ENCODE data around the gene POLR2B.
A peak's percentile ranks its signal among the peaks of the same experiment; 100 is the strongest.
"Not testable (repeated sequence)": the region's sequence is repeated elsewhere in the genome, so short reads cannot be mapped to it uniquely, and the experiment has no call there.

Gene POLR2B

GRCh38 chr4:57053508-57053907 lies 74.8 kb downstream of the POLR2B start:
- DNase-seq (ENCODE audit: low spot score), result no peak

GRCh38 chr4:57055886-57056285 lies 77.2 kb downstream of the POLR2B start:
- no peak for DNase-seq (ENCODE audit: low spot score)

DNA sequence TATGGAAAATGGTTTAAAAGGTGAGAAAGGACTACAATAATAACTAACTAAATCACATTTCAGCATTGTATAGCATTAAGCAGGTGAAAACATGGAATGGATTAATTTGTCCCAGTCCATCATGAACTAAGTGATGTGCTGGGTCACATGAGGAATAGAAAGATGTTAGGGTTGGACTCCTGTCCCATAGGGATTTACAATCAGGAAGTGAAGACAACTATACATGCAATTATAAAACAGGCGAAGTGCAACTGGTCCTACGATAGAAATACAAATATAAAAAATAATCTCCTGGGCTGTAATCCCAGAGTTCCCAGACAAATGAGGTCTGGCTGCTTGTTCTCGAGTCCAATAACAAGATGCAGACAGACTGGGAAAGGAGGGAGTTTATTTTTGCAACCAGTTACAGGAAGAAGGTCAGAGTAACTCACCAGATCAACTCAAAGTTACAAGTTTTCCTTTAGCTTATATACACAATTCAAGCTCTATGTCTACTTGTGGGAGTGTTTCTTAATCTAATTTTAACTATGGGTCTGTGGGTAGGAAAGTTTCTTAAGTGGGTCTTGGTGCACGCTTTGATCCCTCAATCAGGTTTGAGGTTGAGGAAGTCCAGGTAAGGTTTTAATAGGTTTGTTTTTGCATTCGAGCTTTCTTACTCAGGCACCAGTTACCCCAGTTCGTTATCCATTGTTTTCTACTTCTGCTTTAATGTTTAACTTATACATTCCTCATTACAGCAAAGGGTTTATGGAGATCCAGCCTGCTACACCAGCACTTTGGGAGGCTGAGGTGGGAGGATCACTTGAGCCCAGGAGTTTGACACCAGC lies 81.4 kb downstream of the POLR2B start:
- DNase-seq (ENCODE audit: low spot score), result no peak

GRCh38 chr4:57060717-57061067 lies 82.0 kb downstream of the POLR2B start:
- DNase-seq (ENCODE audit: low spot score), result not testable (repeated sequence)

- peak; percentile 61 for DNase-seq (ENCODE audit: low spot score)
Observed at GRCh38 chr4:57061395-57061794, 82.7 kb downstream of the POLR2B start.

DNA sequence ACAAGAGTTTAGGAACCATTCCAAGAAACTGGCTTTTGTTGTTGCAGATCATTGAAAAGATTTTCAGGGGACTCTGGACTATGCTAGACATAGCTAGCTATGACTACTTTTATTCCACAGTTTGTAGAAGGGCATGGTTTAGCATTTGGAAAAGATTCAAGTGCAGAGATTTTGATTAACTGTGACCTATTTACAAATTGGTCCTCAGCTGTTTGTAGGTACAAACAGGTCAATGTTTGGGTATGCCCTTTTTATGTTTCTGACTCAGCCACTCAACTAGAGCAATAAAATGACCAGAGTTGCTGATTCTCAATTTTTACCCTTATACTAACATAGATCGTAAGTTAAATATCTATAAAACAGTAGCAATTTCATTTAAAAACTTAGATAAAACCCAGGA lies 84.8 kb downstream of the POLR2B start:
- no peak for DNase-seq (ENCODE audit: low spot score)

DNA sequence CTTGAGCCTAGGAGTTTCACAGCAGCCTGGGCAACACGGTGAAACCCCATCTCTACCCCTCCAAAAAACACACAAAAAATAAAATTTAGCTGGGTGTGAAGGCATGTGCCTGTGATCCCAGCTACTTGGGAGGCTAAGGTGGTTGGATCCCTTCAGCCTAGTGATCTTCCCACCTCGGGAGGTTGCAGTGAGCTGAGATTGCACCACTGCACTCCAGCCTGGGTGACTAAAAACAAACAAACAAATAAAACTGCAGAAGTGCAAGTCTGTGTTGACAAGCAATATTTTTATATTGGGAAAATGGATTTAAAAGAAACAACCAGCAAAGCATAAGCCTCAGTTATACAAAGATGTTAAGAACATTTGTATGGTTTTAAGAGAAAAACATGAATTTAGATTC lies 85.4 kb downstream of the POLR2B start:
- no peak for DNase-seq (ENCODE audit: low spot score)

DNA sequence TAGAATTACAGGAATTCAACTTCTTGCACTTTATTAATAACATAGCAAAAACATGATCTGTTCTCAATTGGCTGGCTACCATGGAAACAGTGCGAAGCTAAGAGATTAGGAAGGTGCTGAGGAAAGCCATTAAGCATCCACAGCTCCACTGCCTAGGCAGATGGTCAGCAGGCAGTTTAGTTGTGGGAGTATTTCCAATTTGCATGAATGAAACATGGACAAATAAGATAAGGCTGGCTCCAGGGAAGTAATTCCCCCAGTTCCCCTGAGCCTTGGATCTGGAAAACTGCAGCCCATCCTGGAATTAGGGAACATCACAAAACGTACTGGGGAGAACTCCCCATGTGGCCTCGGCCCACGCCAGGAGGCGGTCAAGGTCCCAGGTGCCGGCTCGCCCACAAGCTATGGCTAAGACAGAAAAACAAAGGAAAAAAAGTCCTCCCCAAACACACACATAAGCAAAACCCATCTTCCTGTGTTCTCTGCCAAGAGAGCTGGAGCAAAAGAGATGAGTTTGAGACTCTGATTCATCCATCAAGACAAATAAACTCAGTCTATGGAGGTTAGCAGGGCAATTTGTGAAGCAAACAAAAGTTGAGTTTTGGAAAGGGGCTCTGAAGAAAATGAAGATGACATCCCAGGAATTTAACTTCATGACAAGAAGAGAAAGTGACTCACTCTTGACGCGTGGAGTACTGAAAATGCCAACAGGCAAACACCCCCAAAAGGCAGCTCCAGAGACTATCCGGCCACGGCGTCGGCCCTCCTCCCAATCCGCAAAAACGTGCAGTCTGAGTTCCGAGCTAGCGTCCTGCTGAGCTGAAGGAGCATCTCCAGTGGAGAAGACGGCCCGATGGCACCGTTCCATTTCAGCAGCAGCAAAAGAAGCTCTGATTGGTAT lies 86.4 kb downstream of the POLR2B start:
- DNase-seq (ENCODE audit: low spot score), result peak; percentile 84

- no peak for DNase-seq (ENCODE audit: low spot score)
Observed at GRCh38 chr4:57065730-57066482, 87.2 kb downstream of the POLR2B start.

GRCh38 chr4:57068237-57068981 lies 89.7 kb downstream of the POLR2B start:
- DNase-seq (ENCODE audit: low spot score), result no peak

GRCh38 chr4:57070461-57070860 lies 91.8 kb downstream of the POLR2B start:
- no peak for DNase-seq (ENCODE audit: low spot score)

- peak; percentile 49 for DNase-seq (ENCODE audit: low spot score)
Observed at GRCh38 chr4:57071326-57071725, 92.6 kb downstream of the POLR2B start.

- DNase-seq (ENCODE audit: low spot score), result no peak
Observed at GRCh38 chr4:57073559-57073958, 94.9 kb downstream of the POLR2B start.

GRCh38 chr4:57074744-57075143 lies 96.0 kb downstream of the POLR2B start:
- DNase-seq (ENCODE audit: low spot score), result peak; percentile 59

- DNase-seq (ENCODE audit: low spot score), result no peak
Observed at GRCh38 chr4:57075367-57075766, 96.7 kb downstream of the POLR2B start.

GRCh38 chr4:57076646-57077045 lies 98.0 kb downstream of the POLR2B start:
- DNase-seq (ENCODE audit: low spot score), result no peak

- DNase-seq (ENCODE audit: low spot score), result no peak
Observed at GRCh38 chr4:57077550-57078343, 99.1 kb downstream of the POLR2B start.

DNA sequence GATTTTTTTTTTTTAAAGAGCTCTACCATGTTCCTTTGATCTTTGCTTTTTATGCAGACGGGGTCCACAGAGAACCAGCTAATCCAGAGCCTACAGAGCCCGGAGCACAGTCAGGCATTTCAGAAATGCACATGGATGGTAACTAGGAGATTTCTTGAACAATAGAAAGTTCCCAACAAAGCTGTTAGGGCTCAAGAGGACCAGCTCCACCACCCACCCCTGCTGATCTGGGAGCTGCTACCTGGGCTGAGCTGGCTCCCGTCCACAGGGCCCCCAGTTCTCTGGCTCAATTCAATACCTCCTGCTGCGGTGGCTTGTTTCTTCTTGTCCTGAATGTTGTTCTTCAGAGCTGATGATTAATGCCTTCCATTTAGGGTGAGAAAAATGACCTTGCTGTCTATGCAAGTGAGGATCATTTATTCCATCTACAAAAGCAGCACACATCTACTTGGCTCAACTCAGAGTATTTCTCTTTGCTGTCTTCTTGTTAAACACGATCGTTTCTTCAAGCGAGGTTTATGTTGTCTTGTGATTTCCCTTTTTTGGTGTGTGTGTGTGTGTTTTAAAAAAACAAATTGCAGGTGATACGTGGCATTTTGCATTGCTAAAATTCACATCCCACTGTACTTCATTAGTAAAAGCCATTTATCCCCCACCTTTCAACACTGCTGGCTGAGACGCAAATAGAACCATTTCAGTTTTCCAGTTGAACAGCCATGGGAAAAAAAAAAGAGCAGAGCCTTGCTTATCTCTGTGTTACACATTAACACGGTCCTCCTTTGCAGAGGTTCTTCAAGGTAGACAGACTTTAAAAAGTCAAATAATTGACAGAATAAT lies 100.2 kb downstream of the POLR2B start:
- DNase-seq (ENCODE audit: low spot score), result no peak

All from AG20443 (cell line).